Liver (tissue), 9 donors: ENCODE measurements around the gene PLXNB2. TPM values are rescaled to one million over a fixed set of nuclear protein-coding genes. Genes with fewer than 3 reads are reported as not detected.

Experiments used
- DNase-seq: peaks from one replicate; pipeline ENCODE4 v3.0.0-alpha.2; 2017; ENCODE audit warnings: low spot score
- H3K27ac ChIP-seq, 2 donors: one replicate each; pipeline ENCODE4 v1.7.0; 2013; ENCODE audit warnings: inconsistent platforms in 2 of 2, low read length in 2 of 2, control low read depth in 1 of 2, low read depth in 1 of 2, mild to moderate bottlenecking in 1 of 2
- H3K27me3 ChIP-seq, 4 donors: one replicate each; pipeline versions ENCODE4 v1.6.1 to v1.7.0; 2013; ENCODE audit warnings: low read length in 3 of 4, inconsistent platforms in 1 of 4, mild to moderate bottlenecking in 1 of 4, moderate library complexity in 1 of 4; ENCODE audit not compliant: control insufficient read depth in 4 of 4, insufficient read depth in 4 of 4
- H3K36me3 ChIP-seq, 4 donors: one replicate each; pipeline versions ENCODE4 v1.6.1 to v1.7.0; 2013; ENCODE audit warnings: low read length in 3 of 4, mild to moderate bottlenecking in 3 of 4, low read depth in 1 of 4, moderate library complexity in 1 of 4; ENCODE audit not compliant: control insufficient read depth in 4 of 4, insufficient read depth in 3 of 4
- H3K4me1 ChIP-seq, 4 donors: one replicate each; pipeline versions ENCODE4 v1.6.1 to v1.7.0; 2013; ENCODE audit warnings: low read length in 3 of 4, mild to moderate bottlenecking in 3 of 4, moderate library complexity in 1 of 4; ENCODE audit not compliant: control insufficient read depth in 4 of 4, insufficient read depth in 4 of 4
- H3K4me3 ChIP-seq, 3 donors: one replicate each; pipeline versions ENCODE4 v1.6.1 to v1.7.0; 2013; ENCODE audit warnings: low read length in 3 of 3, control low read depth in 1 of 3, low read depth in 1 of 3, mild to moderate bottlenecking in 1 of 3
- H3K9ac ChIP-seq, 2 donors: one replicate each; pipeline ENCODE4 v1.7.0; 2013; ENCODE audit warnings: low read length in 2 of 2, mild to moderate bottlenecking in 2 of 2, moderate library complexity in 2 of 2, control low read depth in 1 of 2, low read depth in 1 of 2
- H3K9me3 ChIP-seq, 4 donors: one replicate each; pipeline versions ENCODE4 v1.6.1 to v1.7.0; 2013; ENCODE audit warnings: low read length in 3 of 4; ENCODE audit not compliant: control insufficient read depth in 4 of 4
- ATF3 ChIP-seq: IDR thresholded peaks from 2 replicates; pipeline ENCODE4 v1.6.1; 2016; ENCODE audit warnings: antibody characterized with exemption
- CTCF ChIP-seq: fragments of 150-350 bp; IDR thresholded peaks from 2 replicates; pipeline ENCODE4 v1.5.1; 2017; ENCODE audit warnings: improper control_type of control experiment, low read depth, low read length; ENCODE audit not compliant: missing input control
- EGR1 ChIP-seq, 2 donors: IDR thresholded peaks; 2 replicates each; pipeline ENCODE4 v1.6.1; 2016 to 2018; ENCODE audit warnings: antibody characterized with exemption in 2 of 2, low read depth in 2 of 2
- FOXA1 ChIP-seq: IDR thresholded peaks from 2 replicates; pipeline ENCODE4 v1.6.1; 2016; ENCODE audit warnings: antibody characterized with exemption
- GABPA ChIP-seq, 2 donors: IDR thresholded peaks in 1 of 2; conservative IDR thresholded peaks in 1 of 2; 2 replicates each; pipeline ENCODE4 v1.6.1; 2016; ENCODE audit warnings: antibody characterized with exemption in 2 of 2, mild to moderate bottlenecking in 1 of 2, moderate library complexity in 1 of 2
- HNF4A ChIP-seq, 2 donors: conservative IDR thresholded peaks; 2 replicates each; pipeline ENCODE4 v1.6.1; 2016; ENCODE audit warnings: antibody characterized with exemption in 2 of 2, mild to moderate bottlenecking in 2 of 2
- HNF4G ChIP-seq: IDR thresholded peaks from 2 replicates; pipeline ENCODE4 v1.6.1; 2016; ENCODE audit warnings: antibody characterized with exemption
- JUND ChIP-seq, 2 donors: IDR thresholded peaks; 2 replicates each; pipeline ENCODE4 v1.6.1; 2016; ENCODE audit warnings: antibody characterized with exemption in 2 of 2
- MAX ChIP-seq: IDR thresholded peaks from 2 replicates; pipeline ENCODE4 v1.6.1; 2016; ENCODE audit warnings: antibody characterized with exemption
- NR2F2 ChIP-seq: IDR thresholded peaks from 2 replicates; pipeline ENCODE4 v1.6.1; 2016; ENCODE audit warnings: antibody characterized with exemption
- RAD21 ChIP-seq, 2 donors: IDR thresholded peaks; 2 replicates each; pipeline ENCODE4 v1.6.1; 2016; ENCODE audit warnings: antibody characterized with exemption in 2 of 2, mild to moderate bottlenecking in 2 of 2
- REST ChIP-seq: IDR thresholded peaks from 2 replicates; pipeline ENCODE4 v1.6.1; 2016; ENCODE audit warnings: antibody characterized with exemption, mild to moderate bottlenecking
- RXRA ChIP-seq, 2 donors: IDR thresholded peaks; 2 replicates each; pipeline ENCODE4 v1.6.1; 2017 to 2018; ENCODE audit warnings: antibody characterized with exemption in 2 of 2, mild to moderate bottlenecking in 1 of 2
- SP1 ChIP-seq: IDR thresholded peaks from 2 replicates; pipeline ENCODE4 v1.6.1; 2018; ENCODE audit warnings: antibody characterized with exemption, mild to moderate bottlenecking
- TAF1 ChIP-seq: conservative IDR thresholded peaks from 2 replicates; pipeline ENCODE4 v1.6.1; 2016; ENCODE audit warnings: antibody characterized with exemption, mild to moderate bottlenecking
- ZBTB33 ChIP-seq: IDR thresholded peaks from 2 replicates; pipeline ENCODE4 v1.6.1; 2016; ENCODE audit warnings: antibody characterized with exemption
- WGBS: extraction: QIAGEN DNeasy Blood & Tissue Kit; methylation state at CpG from one replicate; pipeline ENCODE4 v1.1.7; 2013; 5-methylcytosine and 5-hydroxymethylcytosine counted together
- polyA plus RNA-seq, 2 donors: library from polyadenylated mRNA; stranded (reverse) in 1 of 2; unstranded in 1 of 2; fragments of 200-250 nt in 1 of 2; fragments of >200 nt in 1 of 2; fragmentation: Nextera tagmentation in 1 of 2; extraction: Ambion mirVana in 1 of 2; gene quantifications; one replicate each; pipeline versions ENCODE4 v1.2.1 to v1.2.3, GENCODE V29; 2013 to 2015
- total RNA-seq, 2 donors: library from RNA; depleted of rRNA; stranded (reverse); fragments of >200 nt; gene quantifications; one replicate each; pipeline ENCODE4 v1.2.3, GENCODE V29; 2014
- donor health status: healthy.
- donor health status: healthy.
- donor health status: healthy.
- donor health status: healthy.
- donor health status: healthy.

The PLXNB2 gene
- total and polyA plus RNA-seq, 4 donors, result 28.8 to 95.7 (median 73.9) TPM

GRCh38 chr22:50348058-50348457 lies 40.6 kb upstream of the PLXNB2 start:
- TF ChIP-seq MAX (no peak), HNF4A (conservative IDR thresholded peaks at IDR 0.05) (no peak), SP1 (no peak), TAF1 (no peak), JUND (IDR thresholded peaks at IDR 0.05) (no peak), GABPA (IDR thresholded peaks at IDR 0.05 in 1 of 2, conservative IDR thresholded peaks at IDR 0.05 in 1 of 2) (no peak), NR2F2 (no peak), ATF3 (no peak), RXRA (IDR thresholded peaks at IDR 0.05) (no peak), HNF4G (no peak), CTCF (no peak), EGR1 (IDR thresholded peaks at IDR 0.05; ENCODE audit: low read depth in 2 of 2) (no peak), FOXA1 (no peak), ZBTB33 (no peak), RAD21 (IDR thresholded peaks at IDR 0.05) (no peak), REST (no peak)
- H3K36me3 ChIP-seq, result peaks cover 0 to 7% (median 1%) of the 10 kb centered on the region in 4 donors
- no peak overlapping the region for H3K27ac ChIP-seq
- DNase-seq, result no peak
- H3K9me3 ChIP-seq, result no peaks in the 10 kb centered on the region
- no peak overlapping the region for H3K9ac ChIP-seq
- no peak overlapping the region for H3K4me3 ChIP-seq
- H3K27me3 ChIP-seq, result no peaks in the 10 kb centered on the region
- 64% methylated on average over 2 of the region's 2 CpGs for WGBS
- peaks cover 0 to 10% (median 6%) of the 10 kb centered on the region in 4 donors for H3K4me1 ChIP-seq

GRCh38 chr22:50347157-50347556 lies 39.7 kb upstream of the PLXNB2 start:
- WGBS, result 85% methylated on average over 8 of the region's 8 CpGs
- Histone ChIP-seq H3K27me3 (no peaks in the 10 kb centered on the region), H3K9me3 (no peaks in the 10 kb centered on the region), H3K27ac (no peak overlapping the region), H3K36me3 (peaks cover 0 to under 1% (median under 1%) of the 10 kb centered on the region in 4 donors), H3K9ac (no peak overlapping the region), H3K4me3 (no peak overlapping the region), H3K4me1 (peaks cover 3 to 17% (median 14%) of the 10 kb centered on the region in 4 donors)
- no peak for DNase-seq
- TF ChIP-seq ZBTB33 (no peak), MAX (no peak), FOXA1 (no peak), SP1 (no peak), NR2F2 (no peak), ATF3 (no peak), JUND (IDR thresholded peaks at IDR 0.05) (no peak), CTCF (no peak), TAF1 (no peak), RXRA (IDR thresholded peaks at IDR 0.05) (no peak), HNF4G (no peak), EGR1 (IDR thresholded peaks at IDR 0.05; ENCODE audit: low read depth in 2 of 2) (no peak), HNF4A (conservative IDR thresholded peaks at IDR 0.05) (no peak), RAD21 (IDR thresholded peaks at IDR 0.05) (no peak)
